GM19324 (cell line): ENCODE data around the gene EFNA2.
"Not testable (repeated sequence)": the region's sequence is repeated elsewhere in the genome, so short reads cannot be mapped to it uniquely, and the experiment has no call there.

Experiments used
- ATAC-seq: cut with Tn5 transposase; IDR thresholded peaks from one replicate; pipeline ENCODE4 v1.9.1; 2021; ENCODE audit warnings: mild to moderate bottlenecking, moderate library complexity; ENCODE audit not compliant: unreplicated experiment, low FRiP score

EFNA2 gene

GRCh38 chr19:1293782-1294604 is 8.3 kb downstream of the EFNA2 start:
- ATAC-seq: no peak

DNA sequence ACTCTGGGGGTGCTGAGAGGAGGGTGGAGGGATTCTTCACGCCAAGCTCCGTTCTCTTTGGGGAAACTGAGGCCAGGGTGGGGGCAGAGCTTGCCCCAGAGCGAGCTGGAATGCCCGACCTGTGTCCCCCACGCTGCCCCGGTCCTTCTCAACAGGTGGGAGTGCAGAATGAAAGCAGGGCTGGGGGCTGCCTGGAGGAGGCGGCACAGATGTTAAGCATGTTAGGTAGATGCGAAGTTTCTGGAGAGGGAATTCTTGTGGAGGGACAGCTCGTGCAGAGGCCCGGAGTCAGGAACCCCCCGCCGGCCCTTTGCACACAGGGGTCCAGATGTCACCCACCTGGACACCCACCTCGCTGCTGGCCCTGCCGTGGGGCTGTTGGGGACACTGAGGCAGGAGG is 9.0 kb downstream of the EFNA2 start:
- ATAC-seq: no peak

DNA sequence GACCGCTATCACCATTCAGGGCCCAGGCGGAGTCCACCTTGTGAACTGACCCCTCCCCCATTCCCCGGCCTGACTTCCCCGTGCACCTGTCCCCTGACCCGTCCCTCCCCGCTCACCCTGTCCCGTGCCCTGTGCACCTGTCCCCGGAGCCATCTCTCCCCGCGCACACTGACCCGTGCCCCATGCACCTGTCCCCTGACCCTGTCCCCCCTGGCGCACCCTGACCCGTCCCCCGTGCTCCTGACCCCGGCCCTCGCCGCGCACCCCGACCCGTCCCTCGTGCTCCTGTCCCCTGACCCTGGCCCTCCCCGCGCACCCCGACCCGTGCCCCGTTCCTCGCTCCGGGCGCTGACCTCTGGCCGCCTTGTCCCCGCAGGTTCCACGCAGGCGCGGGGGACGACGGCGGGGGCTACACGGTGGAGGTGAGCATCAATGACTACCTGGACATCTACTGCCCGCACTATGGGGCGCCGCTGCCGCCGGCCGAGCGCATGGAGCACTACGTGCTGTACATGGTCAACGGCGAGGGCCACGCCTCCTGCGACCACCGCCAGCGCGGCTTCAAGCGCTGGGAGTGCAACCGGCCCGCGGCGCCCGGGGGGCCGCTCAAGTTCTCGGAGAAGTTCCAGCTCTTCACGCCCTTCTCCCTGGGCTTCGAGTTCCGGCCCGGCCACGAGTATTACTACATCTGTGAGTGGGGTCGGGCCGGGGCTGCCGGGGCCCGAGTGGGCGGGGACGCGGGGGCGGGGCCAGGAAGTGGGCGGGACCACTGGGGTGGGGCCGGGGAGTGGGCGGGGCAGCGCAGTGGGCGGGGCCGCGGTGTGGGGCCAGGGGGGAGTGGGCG is 9.7 kb downstream of the EFNA2 start:
- ATAC-seq: no peak

- no peak for ATAC-seq
These were observed 10.4 kb downstream of the EFNA2 start for GRCh38 chr19:1296078-1296477.

DNA sequence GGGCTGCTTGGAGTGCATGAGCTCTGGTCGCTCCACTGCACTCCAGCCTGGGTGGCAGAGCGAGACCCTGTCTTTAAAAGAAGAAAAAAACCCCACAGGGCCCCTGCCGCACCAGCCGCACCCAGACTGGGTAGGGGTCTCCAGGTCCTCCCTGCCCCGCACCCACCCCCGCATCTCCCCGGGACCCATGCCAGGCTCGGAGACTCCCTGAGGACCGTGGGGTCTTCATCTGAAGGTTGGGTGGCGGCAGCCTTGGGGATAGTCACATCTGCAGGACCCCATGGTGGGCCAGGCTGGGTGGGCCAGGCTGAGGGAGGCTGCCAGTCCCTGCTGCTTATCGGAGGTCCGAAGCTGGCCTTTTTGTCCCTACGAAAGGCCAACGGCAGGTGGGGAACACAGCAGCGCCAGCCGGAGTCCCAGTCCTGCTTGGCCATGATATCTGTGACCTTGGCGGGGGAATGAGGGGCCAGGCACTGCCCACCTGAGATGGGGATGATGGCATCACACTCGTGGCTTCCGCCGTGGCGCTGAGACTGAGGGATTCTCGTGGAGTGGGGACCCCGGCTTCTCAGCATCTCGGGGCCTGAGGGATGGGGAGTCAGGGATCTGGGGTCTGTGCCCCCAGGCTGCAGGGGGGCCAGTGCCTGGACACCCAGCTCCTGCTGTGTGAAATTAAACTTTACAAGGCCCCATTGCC is 11.1 kb downstream of the EFNA2 start:
- ATAC-seq: no peak

DNA sequence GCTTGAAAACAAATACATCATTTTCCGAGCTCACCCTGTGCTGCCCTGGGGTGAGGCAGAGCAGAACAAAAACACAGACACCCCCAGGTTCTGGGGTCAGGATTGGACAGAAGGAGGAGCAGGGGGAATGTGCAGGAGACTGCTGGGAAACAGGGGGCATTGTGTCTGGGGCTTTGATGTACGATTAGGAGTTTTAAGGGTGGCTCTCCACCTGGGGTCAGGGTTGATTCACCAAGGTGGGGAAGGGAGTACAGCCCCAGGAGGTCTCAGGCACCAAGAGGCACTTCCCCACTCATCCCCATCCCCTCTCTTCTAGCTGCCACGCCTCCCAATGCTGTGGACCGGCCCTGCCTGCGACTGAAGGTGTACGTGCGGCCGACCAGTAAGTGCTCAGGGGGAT is 12.6 kb downstream of the EFNA2 start:
- no peak for ATAC-seq

- no peak for ATAC-seq
These were observed 14.1 kb downstream of the EFNA2 start for GRCh38 chr19:1299801-1300200.

DNA sequence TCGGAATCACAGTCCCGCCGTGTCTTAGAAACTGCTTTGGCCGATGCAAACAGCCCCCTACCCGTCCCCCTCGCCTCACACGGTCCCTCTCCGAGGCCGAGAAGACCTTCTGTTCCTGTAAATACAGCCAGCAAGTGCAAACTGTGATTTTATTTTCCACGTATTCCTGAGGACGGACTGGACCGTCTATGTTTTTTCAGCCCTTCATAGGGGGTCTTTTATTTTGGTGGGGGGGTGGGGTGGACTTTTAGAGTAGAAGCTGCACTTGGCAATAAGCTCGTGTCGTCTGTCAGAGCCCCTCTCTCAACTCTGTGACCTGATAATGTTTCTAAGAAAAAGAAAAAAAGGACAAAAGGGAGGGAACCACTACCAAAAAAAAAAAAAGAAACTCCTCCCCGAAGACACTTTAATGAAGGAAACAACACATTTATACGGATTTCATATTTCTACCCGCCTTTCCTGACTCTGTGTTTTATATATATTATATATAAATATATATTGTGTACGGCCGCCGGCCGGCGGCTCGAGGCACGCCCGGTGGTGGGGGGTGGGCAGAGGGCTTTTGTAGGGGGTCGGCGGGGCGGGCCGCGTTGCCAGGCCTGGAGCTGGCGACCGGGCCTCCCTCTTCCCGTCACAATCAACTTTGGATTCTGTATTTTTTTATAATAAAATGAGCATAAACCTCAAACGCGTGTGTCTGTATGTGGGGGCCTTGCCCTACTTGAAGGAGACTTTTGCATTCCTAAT is 15.2 kb downstream of the EFNA2 start:
- no peak for ATAC-seq

- ATAC-seq: no peak
These were observed 17.0 kb downstream of the EFNA2 start for GRCh38 chr19:1302533-1303239.

DNA sequence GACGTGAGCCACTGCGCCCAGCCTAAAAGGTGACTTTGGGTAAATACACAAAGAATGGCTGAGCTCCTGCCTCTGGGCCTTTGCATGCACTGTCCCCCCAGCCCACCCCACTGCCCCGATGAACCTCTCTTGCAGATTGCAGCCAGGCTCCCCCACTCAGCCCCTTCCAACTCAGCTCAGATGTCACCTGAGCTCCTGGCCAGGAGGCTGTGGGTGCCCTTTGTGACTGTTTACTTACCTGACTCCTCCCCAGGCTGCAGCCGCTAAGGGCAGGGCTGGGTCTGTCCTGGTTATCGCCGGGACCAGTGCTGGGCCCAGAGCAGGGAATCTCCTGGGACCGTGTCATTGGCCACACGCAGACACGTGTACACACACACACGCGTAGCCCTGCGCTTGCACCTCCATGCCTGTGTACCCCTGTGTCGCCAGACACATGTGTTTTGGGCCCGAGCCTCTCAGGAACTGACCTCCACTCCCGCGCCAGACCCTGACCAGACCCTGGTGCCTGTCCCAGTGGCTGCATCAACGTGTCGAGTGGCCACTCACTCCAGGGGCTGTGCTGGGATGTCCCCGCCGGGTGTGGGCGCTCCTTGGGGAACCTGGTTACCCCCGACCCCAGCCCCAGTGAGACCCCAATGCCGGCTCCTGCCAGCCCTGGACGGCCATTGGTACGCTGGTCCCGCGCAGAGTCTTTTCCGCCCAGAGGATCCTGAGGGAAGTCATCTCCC is 18.7 kb downstream of the EFNA2 start:
- no peak for ATAC-seq

DNA sequence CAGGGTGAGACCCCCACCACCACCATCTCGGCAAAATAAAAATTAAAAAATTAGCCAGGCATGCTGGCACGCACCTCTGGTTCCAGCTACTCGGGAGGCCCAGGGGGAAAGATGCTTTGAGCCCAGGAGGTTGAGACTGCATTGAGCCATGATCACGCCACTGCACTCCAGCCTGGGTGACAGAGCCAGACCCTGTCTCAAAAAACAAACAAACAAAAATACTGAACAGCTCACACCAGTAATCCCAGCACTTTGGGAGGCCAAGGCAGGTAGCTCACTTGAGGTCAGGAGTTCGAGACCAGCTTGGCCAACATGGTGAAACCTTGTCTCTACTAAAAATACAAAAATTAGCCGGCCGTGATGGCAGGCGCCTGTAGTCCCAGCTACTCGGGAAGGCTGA is 19.7 kb downstream of the EFNA2 start:
- not testable (repeated sequence) for ATAC-seq

DNA sequence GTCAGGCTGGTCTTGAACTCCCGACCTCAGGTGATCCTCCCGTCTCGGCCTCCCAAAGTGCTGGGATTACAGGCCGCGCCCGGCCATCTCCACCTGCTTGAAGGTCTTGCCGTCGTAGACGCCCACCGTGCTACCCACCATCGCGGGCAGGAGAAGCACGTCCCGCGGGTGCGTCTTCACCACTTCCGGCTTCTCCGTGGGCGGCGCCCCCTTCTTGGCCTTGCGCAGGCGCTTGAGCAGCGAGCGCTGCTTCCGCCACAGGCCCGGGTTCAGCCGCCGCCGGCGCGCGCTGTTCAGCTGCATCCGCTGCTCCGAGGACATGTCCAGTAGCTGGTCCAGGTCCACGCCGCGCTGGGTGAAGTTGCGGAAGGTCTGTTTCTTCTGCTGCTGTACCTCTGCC is 21.6 kb downstream of the EFNA2 start:
- ATAC-seq: no peak

GRCh38 chr19:1307755-1308303 is 22.2 kb downstream of the EFNA2 start:
- no peak for ATAC-seq

DNA sequence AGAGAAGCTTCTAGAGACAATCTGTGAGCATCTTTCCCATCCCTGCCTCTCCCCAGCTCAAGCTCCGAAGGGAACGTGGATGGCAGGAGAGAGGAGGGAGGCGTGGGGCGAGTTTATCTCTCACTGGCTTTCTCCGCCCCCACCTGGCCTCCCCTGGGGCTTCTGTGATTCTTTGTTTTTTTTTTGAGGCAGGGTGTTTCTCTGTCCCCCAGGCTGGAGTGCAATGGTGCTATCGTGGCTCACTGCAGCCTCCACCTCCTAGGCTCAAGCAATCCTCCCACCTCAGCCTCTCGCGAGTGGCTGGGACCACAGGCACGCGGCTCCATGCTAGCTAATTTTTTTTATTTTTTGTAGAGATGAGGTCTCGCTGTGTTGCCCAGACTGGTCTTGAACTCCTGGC is 23.0 kb downstream of the EFNA2 start:
- no peak for ATAC-seq

GRCh38 chr19:1309977-1310852 is 24.5 kb downstream of the EFNA2 start:
- ATAC-seq: no peak

- no peak for ATAC-seq
These were observed 25.1 kb downstream of the EFNA2 start for GRCh38 chr19:1310853-1311180.

- no peak for ATAC-seq
These were observed 25.9 kb downstream of the EFNA2 start for GRCh38 chr19:1311543-1312091.
